Fibroblast of skin of left quadriceps (primary cell): ENCODE data around the gene KIRREL3.

ENCODE experiments used
- DNase-seq, 2 experiments: peaks; one replicate each; pipeline ENCODE4 v3.0.0-alpha.2; 2013; ENCODE audit warnings: low read depth in 2 of 2

Gene KIRREL3

DNA sequence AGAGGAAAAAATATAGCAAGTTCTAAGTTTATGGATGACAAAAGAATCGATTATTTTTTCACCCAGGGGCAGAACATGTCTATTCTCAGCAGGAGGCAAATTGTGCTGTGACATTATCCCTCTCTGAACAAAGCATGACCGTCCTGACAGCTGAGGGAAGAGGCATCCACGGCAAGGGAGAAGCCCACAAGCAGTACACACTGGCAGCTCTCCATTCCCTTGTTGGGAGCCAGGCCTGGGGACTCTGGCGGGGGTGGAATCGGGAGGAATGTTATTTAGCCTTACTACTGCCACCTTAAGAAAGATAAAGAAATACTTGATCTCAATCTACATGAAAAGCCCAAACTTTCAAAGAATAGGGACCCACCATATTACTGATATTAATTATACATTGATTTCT lies 3.4 kb downstream of the KIRREL3 start:
- no peak for DNase-seq

- no peak for DNase-seq
Observed at GRCh38 chr11:126996036-126996804, 4.3 kb downstream of the KIRREL3 start.

GRCh38 chr11:126993599-126993998 lies 7.0 kb downstream of the KIRREL3 start:
- no peak for DNase-seq

DNA sequence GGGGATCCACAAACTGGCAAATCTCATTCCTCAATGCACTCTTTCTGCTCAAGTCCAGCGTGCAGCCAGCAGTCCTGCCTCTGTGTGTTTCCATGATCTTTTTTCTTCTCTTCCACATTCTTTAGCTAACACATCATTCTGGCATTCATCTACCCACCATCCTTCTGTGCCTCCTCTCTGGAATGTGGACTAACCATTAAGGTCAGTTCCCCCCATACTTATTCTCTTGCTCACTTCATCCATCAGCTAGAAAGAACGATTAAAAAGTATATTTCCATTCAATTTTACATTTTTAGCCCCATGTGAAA lies 7.8 kb downstream of the KIRREL3 start:
- peak; percentile 86 to 89 for DNase-seq

- peak; percentile 94 for DNase-seq
Observed at GRCh38 chr11:126992065-126992803, 8.3 kb downstream of the KIRREL3 start.

DNA sequence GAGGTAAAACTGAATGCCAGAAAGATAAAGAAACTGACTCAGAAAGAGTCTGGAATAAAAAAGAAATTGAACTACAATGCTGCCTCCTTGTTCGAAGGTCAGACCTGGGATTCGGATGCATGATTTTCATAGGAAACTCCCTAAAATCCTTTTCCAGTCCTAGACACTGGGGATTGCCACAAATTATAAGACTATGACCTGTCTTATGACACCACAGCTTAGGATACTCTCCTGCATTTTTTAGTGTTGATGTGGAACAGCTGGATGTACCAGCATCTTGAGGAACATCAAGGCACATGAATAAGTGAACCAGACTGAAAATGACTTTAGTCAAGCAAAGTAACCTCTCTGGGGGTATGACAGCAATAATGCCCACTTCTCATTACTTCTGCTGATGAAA lies 9.0 kb downstream of the KIRREL3 start:
- no peak for DNase-seq

DNA sequence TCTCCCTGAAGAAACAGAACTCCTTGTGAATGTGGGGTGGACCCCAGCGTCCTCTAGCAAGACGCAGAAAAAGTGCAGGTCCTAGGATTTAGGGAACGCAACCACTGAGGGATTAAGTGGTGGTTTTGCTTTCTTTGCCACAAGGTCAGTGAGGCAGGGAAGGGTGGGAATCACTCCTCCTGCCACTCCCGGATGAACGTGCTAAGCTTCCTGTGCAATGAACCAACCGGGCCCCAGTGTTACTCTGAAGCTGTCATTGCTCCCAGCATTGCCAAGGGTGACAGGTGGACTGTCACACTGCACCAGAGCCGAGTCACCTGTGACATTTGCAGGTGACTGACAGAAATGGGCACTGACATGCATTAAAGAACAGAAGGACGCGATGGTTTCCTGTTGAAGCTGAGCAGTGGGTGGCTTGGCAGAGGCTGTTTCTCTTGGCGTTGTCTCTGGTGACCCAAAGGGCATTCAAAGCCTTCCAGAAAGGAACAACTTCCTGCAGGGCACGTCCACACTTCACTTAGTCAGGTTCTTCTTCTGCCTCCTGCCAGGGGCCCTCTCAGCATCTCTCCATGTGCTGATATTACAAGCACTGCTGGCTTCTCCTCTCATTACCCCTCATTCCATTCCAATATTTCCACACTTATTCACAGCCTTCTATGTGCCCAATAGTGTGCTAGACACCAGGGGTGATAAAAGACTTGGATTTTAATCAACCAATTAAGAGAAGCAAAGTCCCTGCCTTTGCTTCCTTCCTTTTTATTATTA lies 9.7 kb downstream of the KIRREL3 start:
- DNase-seq: no peak

GRCh38 chr11:126989942-126990715 lies 10.4 kb downstream of the KIRREL3 start:
- peak; percentile 58 to 62 for DNase-seq

DNA sequence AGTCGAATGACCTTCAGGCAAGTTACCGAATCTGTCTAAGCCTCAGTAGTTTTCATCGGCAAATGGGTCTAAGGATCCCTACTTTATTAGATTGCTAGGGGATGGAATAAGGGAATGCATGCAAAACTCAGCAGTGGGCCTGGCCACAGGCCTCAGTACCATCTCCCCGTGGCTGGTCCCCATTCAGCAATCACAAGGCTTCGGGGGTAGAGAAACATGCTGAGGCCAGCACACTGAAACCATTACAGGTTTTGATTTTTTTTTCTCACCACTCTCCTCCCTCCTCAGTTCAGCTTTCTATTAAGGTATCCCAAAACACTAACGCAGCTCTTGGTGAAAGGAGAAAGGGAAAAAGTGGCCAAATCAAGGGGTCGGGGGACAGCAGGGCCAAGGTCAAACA lies 11.9 kb downstream of the KIRREL3 start:
- no peak for DNase-seq

GRCh38 chr11:126981635-126982034 lies 18.9 kb downstream of the KIRREL3 start:
- DNase-seq: no peak

GRCh38 chr11:126978911-126979310 lies 21.7 kb downstream of the KIRREL3 start:
- no peak for DNase-seq

- no peak for DNase-seq
Observed at GRCh38 chr11:126978165-126978564, 22.4 kb downstream of the KIRREL3 start.

GRCh38 chr11:126973051-126973450 lies 27.5 kb downstream of the KIRREL3 start:
- no peak for DNase-seq

GRCh38 chr11:126971305-126971704 lies 29.3 kb downstream of the KIRREL3 start:
- no peak for DNase-seq

DNA sequence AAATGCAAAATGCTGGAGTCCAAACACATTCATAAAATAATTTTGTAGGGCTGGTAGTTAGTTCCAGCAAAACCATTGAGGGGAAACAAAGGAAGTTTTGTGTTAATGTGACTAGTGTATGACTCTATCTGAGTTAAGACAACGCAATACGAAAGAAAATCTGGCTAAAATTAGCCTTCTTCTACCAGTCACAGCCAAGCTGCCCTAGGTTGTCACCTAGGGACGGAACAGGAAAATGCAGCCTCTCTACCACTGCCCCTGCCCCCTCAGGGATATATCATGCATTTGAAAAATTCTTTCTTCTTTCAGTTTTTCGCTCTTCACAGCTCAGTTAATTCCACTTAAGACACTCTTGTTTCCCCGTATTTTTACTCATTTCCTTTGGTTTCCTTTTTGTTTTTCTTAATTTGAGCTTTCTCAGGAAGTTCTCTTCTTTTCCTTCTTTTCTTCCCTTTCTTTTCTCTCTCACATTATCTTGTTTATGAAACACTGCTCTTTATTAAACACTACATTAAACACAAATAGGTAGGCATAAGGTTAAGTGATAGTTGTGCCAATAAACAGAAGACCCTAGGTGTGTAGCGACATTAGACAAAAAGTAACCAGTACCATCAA lies 30.6 kb downstream of the KIRREL3 start:
- DNase-seq: peak in 1 of 2 experiments; percentile 41

DNA sequence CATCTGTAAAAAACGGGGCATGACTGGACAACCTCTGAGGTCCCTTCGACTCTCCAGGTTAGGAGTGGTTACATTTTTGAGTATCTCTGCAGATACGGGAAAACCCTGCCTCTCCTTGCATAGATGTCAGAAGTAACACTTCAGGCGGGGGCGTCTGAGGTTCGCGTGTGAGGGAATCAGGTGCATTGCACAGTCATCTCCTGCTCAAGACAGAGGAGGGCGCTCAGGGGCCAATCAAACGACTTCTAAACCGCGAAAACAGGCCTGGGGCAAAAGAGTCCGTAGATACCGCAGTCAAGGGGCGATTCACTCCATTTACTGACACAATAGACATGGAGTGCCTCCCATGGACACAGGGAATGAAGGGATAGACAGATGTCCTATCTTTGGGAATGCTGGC lies 31.7 kb downstream of the KIRREL3 start:
- no peak for DNase-seq

DNA sequence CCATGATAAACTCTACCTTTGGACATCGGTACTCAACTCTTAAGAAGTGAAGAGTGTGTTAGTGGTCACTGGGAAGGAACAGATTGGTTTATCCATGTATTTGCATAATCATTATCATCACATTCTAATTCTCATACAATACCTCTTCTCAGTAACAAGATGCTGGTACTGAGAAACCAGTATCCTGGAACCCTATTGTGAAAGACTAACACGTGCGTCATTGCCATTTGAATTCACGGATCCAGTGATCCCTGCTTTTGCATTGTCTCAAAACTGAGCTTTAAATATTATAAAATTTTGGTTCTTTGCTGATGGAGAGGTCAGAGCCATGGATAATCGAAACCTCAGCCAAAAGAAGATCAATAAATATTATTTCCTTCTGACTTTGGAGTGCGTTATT lies 35.2 kb downstream of the KIRREL3 start:
- DNase-seq: no peak

DNA sequence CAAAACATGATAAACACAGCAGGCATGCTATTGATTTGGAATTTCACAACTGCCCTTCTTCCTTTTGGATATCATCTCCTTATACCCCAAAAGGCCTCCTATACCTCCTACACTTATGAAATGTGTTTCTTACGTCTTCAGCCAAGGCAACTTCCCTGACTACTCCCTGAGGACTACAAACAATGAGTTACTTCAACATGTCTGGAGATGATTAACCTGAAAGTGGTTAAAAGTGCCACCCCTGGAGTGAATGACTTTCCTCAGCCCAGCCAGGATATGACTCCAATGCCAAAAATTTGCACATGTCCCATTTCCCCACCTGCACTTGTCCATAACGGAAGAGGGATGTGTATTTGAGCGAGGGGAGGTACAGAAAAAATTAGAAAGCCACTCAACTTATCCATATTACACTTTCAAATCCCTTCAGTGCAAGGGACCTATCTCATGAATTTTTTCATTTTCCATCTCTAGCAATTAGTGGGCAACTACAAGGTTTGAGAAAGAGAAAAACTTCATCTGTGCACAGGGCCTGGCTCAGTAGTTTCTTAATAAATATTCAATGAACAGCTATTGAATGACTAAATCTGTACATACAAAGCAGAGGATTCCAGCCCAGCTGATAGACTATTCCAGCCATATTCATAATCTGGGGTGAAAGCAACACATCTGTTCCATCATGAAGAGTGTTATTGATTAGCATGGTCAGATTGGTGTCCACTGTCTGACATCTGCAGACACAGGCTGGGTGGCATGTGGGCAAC lies 36.8 kb downstream of the KIRREL3 start:
- DNase-seq: peak; percentile 34 to 40

DNA sequence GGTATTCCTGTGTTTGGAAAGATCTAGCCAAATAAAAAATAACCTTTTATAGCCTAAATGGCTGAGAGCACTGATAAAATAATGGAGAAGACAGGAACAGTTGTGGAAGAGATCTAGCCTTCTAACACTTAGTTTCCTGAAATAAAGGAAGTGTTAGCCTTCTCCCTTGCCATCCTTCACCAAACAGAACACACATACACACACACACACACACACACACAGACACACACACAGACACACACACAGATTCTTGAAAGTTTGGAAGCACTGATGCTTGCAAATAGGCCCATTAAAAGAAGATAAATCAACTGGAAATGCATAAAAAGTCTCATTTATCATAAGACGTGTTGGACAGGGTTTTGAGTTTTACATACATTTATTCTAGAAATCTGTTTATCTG lies 37.5 kb downstream of the KIRREL3 start:
- no peak for DNase-seq

GRCh38 chr11:126959700-126960099 lies 40.9 kb downstream of the KIRREL3 start:
- DNase-seq: no peak

DNA sequence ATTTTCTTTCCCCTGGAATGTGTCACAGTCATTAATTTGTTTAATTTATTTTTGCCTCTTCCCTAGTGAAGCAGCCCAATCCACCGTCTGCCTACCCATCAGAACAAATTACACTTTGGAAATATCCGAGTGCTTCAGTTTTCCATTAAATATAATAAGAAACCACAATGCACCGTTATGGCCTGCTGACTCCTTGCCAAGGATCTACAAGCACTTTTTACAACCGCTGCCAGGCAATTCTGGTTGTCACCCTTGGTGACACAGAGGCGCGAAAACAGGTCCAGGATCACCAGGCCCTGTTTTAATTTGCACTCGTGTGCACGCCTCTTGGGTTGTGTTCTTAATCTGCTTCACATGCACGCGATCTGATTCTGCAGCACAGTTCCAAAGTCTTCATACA lies 43.9 kb downstream of the KIRREL3 start:
- DNase-seq: no peak
